NCI-H1694 treated with DMSO at 0.1 percent for 48 hours (cell line): ENCODE data around the gene SLC25A25.

Experiments used
- DNase-seq: peaks from one replicate; lab custom pipeline; 2025; lab: John Stamatoyannopoulos, UW

Gene SLC25A25

DNA sequence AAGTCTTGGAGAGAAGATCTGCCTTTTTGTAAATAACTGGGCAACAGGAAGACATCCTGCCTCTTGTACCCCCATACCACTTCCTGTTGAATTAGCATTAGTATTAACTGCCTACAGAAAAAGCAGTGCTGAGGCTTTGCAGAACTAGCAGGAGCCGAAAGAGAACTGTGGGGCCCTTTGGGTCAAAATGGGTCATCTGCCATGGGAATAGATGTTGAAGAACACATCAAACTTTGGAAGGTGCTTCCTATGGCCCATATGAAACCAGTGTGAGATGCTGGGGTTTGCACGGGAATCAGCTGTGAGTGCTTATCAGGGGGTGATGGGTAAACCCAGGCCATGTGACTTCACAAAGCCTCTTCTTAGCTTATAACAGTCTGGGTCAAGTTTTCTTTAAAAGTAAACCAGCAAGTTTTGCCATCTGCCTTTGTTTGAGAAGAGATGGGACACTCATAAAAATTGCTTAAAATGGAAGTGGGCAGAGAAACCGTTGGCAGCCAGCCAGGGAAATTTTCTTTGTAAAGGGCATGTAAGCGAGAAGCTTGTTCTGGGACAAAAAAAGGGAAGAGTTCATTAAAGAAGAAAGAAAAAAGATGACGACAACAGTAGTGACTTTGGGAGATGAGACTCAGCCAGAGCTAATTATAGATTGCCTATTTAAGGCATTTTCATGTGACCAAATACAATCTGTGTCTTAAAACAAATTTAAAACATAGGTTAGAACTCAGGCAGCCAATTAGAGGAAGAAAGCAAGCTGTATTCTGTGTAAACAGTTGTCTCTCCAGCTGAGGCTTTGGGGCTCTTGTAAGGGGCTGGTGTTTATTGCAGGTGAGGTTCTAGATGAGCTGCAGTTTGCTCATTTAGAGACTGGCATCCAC, 4.4 kb downstream of the SLC25A25 start:
- no peak for DNase-seq

DNA sequence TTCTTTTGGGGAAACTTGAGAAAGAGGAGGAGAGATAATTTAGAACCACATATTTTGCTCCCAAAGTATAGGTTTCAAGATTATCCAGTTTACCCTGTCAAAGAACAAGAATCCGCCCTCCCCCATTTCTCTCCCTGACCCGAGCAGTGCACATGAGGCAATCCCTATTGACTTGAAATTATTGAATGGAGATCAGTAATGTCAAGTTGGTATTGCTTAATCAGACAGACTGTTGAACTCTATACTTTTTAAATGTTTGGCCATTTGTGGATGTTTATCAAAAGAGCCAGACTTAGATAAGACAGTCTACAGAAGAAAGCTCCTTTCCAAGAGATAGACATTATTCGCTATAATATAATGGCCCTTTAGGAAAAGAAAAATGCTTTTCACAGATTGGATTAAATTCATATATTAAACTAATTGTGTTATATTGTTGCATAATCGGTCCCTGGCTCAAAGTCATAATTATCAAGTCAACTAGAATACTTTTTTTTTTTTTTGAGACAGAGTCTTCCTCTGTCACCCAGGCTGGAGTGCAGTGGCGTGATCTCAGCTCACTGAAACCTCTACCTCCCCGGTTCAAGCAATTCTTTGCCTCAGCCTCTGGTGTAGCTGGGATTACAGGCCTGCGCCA, 5.3 kb downstream of the SLC25A25 start:
- no peak for DNase-seq

DNA sequence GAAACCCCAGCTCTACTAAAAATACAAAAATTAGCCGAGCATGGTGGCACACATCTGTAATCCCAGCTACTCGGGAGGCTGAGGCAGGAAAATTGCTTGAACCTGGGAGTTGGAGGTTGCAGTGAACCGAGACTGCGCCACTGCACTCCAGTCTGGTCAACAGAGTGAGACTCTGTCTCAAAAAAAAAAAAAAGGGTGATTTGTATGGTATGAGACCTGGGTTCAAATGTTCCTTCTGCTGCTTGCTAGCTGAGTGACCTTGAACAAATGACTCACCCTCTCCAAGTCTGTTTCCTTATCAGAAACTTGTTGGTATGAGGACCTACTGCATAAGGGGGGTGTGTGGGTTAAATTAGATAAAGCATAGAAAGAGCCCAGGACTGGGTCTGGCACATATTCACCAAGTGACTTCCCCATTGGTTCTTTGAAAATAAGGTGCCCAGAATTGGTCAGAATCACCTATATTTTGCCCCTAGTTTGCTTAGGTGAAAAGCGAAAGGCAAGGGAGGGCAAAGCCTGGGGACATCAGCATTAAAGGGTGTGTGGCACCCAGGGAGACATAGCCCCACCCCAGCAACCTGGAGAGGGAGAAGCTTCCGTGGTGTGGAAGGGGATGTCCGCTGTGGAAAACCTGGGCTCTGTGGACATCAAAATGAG, 9.9 kb downstream of the SLC25A25 start:
- no peak for DNase-seq

DNA sequence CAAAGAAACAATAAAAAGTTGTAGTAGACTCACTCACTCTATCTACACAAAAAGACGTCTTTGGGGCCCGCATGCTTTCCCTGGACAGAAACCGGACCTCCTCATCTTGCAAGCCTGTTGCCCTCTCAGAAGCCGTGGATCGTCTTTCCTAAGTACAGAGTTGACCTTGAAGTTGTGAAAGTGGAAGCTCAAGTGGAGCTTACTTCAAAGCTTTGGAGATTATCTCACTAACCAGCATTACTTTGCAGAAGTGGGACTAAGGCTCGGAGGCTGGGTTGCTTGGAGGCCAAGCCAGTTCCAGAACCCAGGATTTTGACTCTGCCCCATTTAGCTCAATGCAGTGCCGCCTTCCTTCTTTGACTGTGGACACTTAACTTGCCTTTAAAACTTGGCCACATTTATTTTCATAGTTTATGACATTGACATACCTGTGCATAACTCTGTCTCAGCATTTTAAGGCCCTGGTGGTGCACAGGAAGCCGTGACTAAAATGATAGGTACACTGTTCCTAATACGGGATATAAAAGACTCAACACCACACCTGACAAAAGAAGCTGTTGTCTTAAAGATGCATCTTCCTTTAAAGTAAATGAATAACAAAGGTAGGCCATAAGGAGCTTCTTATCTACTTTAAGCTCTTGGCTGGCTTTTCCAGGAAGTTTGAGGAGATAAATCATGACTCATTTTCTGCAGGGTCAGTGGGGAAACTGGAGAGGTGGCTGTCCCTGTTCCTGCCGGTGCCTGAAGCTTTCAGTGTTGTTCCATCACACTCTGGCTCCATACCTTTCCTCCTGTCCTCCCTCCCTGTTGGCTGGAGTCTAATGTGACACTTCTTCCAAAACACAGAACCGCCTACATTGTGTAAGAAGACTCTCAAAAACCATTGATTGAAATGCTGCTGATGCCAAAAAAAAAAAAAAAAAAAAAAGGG, 10.7 kb downstream of the SLC25A25 start:
- DNase-seq = no peak

DNA sequence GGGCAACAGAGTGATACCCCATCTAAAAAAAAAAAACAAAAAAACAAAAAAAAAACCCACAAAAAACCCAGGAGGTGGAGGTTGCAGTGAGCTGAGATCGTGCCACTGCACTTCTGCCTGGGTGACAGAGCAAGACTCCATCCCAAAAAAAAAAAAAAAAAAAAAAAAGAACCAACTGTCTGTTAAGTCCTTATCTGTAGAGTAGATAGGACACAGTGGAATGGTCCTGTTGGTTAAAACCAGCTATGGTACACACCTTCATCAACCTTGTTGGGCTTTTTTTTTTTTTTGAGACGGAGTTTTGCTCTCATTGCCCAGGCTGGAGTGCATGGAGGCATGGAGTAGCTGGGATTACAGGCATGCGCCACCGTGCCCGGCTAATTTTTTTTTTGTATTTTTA, 12.2 kb downstream of the SLC25A25 start:
- DNase-seq = no peak

DNA sequence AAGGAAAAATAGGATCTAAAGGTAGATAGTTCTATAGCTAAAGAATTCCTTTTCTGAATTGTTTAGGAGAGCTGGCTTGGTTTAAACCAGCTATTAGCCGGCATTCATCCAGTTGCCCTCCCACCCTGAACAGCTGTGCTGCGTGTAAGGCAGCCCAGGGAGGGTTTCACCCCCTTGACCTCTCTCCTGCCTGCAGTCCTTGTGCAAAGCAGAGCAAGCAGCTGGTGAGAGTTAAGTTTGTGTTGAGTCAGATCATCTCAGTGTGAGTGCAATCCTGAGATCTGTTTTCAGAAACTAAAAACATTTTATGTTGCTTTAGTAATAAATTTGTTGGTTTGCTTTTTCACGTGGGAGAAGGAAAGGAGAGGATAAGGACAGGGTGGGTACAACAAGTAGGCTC, 13.0 kb downstream of the SLC25A25 start:
- no peak for DNase-seq

DNA sequence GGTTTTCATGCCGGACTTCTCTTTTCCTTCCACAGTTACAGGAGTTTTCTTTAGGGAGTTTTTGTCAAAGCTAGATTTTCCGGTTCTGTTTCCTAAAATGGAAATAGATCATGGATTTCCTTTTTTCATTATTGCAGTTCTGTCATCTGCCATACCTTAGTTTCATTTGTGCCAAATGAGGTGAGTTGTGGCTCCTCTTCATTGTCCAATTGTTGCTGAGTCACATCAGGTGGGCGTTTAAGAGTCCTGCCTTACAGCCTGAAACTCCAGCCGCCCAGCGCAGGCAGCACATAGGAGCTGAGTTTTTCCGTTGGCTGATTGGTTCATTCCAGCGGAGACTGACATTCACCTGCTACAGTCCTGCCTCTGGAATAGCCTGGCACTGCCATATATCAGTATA, 14.1 kb downstream of the SLC25A25 start:
- no peak for DNase-seq

GRCh38 chr9:128084746-128085145, 16.7 kb downstream of the SLC25A25 start:
- DNase-seq = no peak

- DNase-seq = no peak
Observed at GRCh38 chr9:128085943-128086342, 17.9 kb downstream of the SLC25A25 start.

DNA sequence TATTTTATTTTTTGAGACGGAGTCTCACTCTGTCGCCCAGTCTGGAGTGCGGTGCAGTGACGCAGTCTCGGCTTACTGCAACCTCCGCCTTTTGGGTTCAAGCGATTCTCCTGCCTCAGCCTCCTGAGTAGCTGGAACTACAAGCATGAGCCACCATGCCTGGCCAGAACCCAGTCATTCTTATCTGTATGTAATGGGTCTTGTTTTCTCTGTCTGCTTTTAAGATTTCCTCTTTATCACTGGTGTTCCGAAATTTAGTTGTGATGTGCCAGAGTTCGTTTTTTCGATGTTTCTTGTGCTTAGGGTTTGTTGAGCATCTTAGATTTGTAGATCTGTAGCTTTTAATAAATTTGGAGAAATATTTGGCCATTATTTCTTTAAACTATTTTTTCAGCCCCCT, 19.2 kb downstream of the SLC25A25 start:
- DNase-seq = no peak

- DNase-seq = no peak
Observed at GRCh38 chr9:128088253-128088945, 20.4 kb downstream of the SLC25A25 start.

DNA sequence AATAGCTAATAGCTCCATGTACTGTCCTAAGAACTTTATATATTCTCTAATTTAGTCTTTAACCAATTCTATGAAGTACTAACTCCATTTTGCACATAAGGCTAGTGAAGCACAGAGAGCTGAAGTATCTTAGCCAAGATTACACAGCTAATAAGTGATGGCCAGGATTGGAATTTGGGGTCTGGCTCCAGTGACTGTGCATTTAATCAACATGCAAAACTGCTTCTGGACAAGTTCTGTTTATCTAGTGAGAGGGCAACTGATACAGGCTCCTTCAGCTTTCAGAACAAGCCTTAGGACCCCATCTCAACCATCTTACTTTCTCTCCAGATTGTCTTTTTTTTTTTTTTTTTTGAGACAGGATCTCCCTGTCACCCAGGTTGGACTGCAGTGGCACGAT, 21.3 kb downstream of the SLC25A25 start:
- DNase-seq = no peak

DNA sequence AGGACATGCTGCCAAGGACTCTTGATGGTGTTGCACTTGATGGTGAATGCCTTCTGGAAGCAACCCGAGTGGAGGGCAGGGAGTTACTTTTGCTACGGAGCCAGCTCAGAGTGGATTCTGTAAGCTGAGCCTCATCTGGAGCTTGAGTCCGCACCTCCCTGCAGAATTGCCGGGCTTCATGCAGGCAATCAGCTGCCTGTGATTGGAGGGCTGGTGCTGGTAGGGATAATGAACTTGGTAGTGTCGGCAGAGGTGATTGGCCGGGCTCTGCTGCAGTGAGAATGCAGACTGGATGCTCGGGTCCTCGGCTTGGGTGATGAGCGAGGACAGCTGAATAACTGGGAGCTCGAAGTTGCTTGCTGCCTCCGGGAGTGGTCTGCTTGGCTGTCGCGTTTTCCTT, 23.1 kb downstream of the SLC25A25 start:
- DNase-seq = no peak

DNA sequence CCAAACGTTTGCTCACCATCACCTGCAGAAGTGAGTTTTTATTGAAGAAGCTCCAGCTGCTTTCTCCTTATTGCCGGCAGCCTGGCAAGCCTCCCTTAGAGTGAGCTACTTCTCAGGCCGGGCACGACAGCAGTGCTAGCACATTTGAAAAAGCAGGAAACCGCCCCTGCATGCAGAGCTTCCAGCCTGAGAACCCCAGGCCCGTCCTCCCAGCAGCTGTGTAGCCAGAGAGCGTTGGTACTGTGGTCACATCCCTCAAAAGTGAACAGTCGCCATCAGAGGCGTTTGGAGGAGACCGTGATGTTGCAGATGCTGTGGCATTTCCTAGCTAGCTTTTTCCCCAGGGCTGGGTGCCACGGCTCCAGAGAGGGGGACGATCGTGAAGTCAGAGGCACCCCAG, 23.5 kb downstream of the SLC25A25 start:
- DNase-seq = no peak

DNA sequence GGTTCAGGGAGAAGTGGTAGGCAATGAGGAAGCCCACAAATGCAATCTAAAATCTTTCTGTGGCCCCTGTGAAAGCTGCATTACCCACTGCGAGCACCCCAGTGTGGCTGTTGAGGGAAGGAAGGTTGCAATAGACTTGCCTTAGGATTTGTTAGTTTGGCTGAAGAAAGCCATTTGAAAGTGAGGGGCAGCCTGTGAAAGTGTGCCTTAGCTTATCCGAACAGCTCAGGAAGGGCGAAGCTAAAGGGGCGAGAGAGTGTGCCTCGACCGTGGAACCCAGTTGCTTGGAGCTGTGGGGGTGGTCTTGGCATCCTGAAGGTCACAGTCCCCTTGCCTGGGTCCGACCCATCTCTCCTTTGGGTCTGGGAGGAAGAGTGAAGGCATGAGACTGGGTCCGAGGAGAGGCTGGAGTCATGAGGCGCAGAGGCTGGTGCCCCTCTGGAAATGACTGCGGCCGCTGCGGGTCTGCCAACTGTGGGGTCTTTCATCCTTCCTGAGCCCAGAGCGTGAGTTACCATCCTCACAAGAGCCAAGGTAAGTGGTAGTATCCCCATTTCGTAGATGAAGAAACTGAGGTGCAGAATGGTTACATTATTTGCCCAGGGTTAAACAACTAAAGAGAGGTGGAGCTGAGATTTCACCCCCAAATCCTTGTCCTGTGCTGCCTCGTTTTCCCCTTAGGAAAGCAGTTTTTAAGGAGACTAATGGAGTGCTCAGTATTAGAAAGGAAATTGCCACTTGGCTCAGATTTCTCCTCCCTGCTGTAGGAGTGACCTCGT, 24.4 kb downstream of the SLC25A25 start:
- DNase-seq = no peak

GRCh38 chr9:128093011-128093410, 25.0 kb downstream of the SLC25A25 start:
- no peak for DNase-seq

- DNase-seq = peak; percentile 65
Observed at GRCh38 chr9:128094166-128094949, 26.3 kb downstream of the SLC25A25 start.

DNA sequence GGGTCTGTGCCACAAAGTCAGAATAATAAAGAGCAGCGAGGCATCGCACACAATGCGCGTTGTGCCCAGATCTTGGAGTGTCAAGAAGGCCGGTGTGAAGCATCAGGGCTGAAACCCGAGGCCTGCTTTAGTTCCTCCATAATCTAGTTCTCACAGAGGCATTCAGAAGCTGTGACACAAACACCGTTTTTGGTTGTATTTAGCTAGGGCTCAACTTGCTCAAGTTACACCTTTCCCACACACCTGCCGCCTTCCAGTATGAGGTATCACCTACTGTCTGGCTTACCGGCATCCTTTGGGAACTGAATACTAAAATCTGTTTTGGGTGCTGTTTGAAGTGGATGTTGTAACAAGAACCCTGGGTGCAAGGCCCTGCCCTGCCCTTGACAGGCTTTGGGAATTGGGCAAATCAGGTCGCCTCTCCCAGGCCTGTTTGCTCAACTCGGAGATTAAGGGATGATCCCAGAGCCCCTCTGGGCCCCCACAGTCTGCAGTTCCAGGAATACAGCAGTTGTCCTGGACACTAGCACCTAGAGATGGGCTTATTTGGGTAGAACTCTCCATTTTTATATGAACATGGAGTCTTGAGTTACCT, 27.0 kb downstream of the SLC25A25 start:
- DNase-seq = no peak
